AG04449 (cell line): Measurements from ENCODE around the gene P2RX4.

Source experiments
- CTCF ChIA-PET: fragments of 350-600 bp; formaldehyde crosslinking; extraction: SDS; loops from one replicate; lab custom pipeline; 2021; ENCODE audit warnings: antibody characterized with exemption; lab: Yijun Ruan, JAX
- POLR2A ChIA-PET: fragments of 400-600, 350-600 bp; formaldehyde crosslinking; extraction: SDS; loops from one replicate; lab custom pipeline; 2020; ENCODE audit warnings: antibody characterized with exemption, inconsistent platforms; lab: Yijun Ruan, JAX
- DNase-seq: peaks from one replicate; pipeline ENCODE4 v3.0.0-alpha.2; 2010; ENCODE audit warnings: low read depth, low spot score
- H3K4me3 ChIP-seq: 2 replicates; pipeline ENCODE4 v1.5.1; 2011; ENCODE audit warnings: low read depth, mild to moderate bottlenecking, control low read depth, low read length
- CTCF ChIP-seq: IDR thresholded peaks from one replicate; pipeline ENCODE4 v1.5.1; 2011; ENCODE audit warnings: mild to moderate bottlenecking, moderate library complexity, low read length, control low read depth, inconsistent platforms; ENCODE audit not compliant: insufficient read depth; ENCODE audit errors: missing control alignments

The P2RX4 gene

GRCh38 chr12:121187501-121187900 lies 22.4 kb upstream of the P2RX4 start:
- ChIA-PET POLR2A (no interaction called here), CTCF (no interaction called here)
- no peak overlapping the region for H3K4me3 ChIP-seq
- no peak for TF ChIP-seq CTCF
- DNase-seq = no peak

GRCh38 chr12:121188227-121188626 lies 21.7 kb upstream of the P2RX4 start:
- no peak overlapping the region for H3K4me3 ChIP-seq
- no peak for TF ChIP-seq CTCF
- DNase-seq = no peak
- ChIA-PET POLR2A (no interaction called here), CTCF (no interaction called here)

- no peak overlapping the region for H3K4me3 ChIP-seq
- CTCF ChIA-PET = no interaction called here
- TF ChIP-seq CTCF = no peak
- no peak for DNase-seq
- POLR2A ChIA-PET = no interaction called here
Observed at GRCh38 chr12:121189131-121189530, 20.8 kb upstream of the P2RX4 start.

GRCh38 chr12:121189619-121190155 lies 20.2 kb upstream of the P2RX4 start:
- ChIA-PET POLR2A (no interaction called here), CTCF (no interaction called here)
- no peak overlapping the region for H3K4me3 ChIP-seq
- TF ChIP-seq CTCF = no peak
- no peak for DNase-seq

- ChIA-PET POLR2A (no interaction called here), CTCF (no interaction called here)
- no peak overlapping the region for H3K4me3 ChIP-seq
- no peak for TF ChIP-seq CTCF
- DNase-seq = peak; percentile 87
Observed at GRCh38 chr12:121190523-121191031, 19.4 kb upstream of the P2RX4 start.

GRCh38 chr12:121191151-121191550 lies 18.8 kb upstream of the P2RX4 start:
- H3K4me3 ChIP-seq = no peak overlapping the region
- no peak for DNase-seq
- no peak for TF ChIP-seq CTCF
- CTCF ChIA-PET = interaction anchor here (0.8 kb wide), 2 partner anchors 39 to 95 kb away, joined by 3 read pairs; no protein-coding TSS in a partner anchor
- POLR2A ChIA-PET = no interaction called here
